ENCODE data around the gene SNRK. TPM values are rescaled to one million over a fixed set of nuclear protein-coding genes. Genes with fewer than 3 reads are reported as not detected.

SNRK gene, protein sequence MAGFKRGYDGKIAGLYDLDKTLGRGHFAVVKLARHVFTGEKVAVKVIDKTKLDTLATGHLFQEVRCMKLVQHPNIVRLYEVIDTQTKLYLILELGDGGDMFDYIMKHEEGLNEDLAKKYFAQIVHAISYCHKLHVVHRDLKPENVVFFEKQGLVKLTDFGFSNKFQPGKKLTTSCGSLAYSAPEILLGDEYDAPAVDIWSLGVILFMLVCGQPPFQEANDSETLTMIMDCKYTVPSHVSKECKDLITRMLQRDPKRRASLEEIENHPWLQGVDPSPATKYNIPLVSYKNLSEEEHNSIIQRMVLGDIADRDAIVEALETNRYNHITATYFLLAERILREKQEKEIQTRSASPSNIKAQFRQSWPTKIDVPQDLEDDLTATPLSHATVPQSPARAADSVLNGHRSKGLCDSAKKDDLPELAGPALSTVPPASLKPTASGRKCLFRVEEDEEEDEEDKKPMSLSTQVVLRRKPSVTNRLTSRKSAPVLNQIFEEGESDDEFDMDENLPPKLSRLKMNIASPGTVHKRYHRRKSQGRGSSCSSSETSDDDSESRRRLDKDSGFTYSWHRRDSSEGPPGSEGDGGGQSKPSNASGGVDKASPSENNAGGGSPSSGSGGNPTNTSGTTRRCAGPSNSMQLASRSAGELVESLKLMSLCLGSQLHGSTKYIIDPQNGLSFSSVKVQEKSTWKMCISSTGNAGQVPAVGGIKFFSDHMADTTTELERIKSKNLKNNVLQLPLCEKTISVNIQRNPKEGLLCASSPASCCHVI
- 15.1 and 17.9 TPM in 2 replicates for polyA plus RNA-seq

DNA sequence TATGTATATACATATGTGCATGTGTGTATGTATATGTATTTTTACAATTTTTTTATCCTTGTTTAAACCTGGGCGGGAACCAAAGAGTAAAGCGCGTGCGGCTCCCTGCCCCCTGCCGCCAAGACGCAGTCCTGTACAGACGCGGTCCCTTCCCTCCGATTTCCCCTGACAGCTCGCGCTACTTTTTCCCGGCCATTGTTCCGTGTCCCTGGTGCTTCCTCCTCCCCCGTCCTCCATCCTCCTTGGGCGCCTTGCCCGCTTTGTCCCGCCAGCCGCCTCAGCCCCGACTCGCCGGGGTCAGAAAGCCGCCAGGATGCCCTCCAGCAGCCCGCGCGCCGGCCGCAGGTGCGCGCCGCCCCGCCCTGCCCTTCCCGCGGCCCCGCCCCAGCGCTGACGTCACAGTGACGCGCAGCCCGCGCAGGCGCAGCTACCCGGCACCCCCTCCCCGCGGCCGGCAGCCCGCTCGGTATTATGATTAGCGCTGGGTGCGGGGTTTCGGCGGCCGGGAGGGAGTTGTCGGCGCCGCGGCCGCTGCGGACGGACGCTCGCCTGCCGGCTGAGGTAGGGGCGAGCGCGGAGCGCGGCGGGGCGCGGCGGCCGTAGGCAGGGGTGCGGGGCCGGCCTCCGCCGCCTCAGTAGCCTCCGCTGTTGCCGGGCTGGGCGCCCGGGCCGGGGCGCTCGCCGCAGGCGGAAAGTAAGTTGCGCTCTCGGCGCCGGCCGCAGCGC lies at the start of gene SNRK:
SNRK (plus strand) TSS at position 426 of the 726 bp plus-strand sequence. CDS start 16,664 bp downstream, outside the sequence.

Other genes with a start within 250 kb of the SNRK start
- 14.3 and 14.7 TPM in 2 replicates for gene POMGNT2, start 180.5 kb upstream of the SNRK start, polyA plus RNA-seq